ENCODE data around the gene ZNF609.

ZNF609 gene

GRCh38 chr15:64507293-64507802 lies 47.0 kb downstream of the ZNF609 start:
- peak; percentile 60 for DNase-seq

GRCh38 chr15:64507845-64508244 lies 47.5 kb downstream of the ZNF609 start:
- no peak for DNase-seq

- no peak for DNase-seq
Observed at GRCh38 chr15:64513823-64514222, 53.4 kb downstream of the ZNF609 start.

- no peak for DNase-seq
Observed at GRCh38 chr15:64515196-64515595, 54.8 kb downstream of the ZNF609 start.

- DNase-seq: no peak
Observed at GRCh38 chr15:64515825-64516224, 55.4 kb downstream of the ZNF609 start.

GRCh38 chr15:64519897-64520296 lies 59.5 kb downstream of the ZNF609 start:
- DNase-seq: no peak

GRCh38 chr15:64521201-64521600 lies 60.8 kb downstream of the ZNF609 start:
- DNase-seq: no peak

- DNase-seq: no peak
Observed at GRCh38 chr15:64521726-64522164, 61.4 kb downstream of the ZNF609 start.

GRCh38 chr15:64522226-64522823 lies 61.9 kb downstream of the ZNF609 start:
- DNase-seq: no peak

GRCh38 chr15:64523240-64523639 lies 62.9 kb downstream of the ZNF609 start:
- no peak for DNase-seq

- no peak for DNase-seq
Observed at GRCh38 chr15:64524778-64525177, 64.4 kb downstream of the ZNF609 start.

- no peak for DNase-seq
Observed at GRCh38 chr15:64525828-64526530, 65.6 kb downstream of the ZNF609 start.

- no peak for DNase-seq
Observed at GRCh38 chr15:64527263-64527984, 67.0 kb downstream of the ZNF609 start.

- no peak for DNase-seq
Observed at GRCh38 chr15:64528871-64529270, 68.5 kb downstream of the ZNF609 start.

- no peak for DNase-seq
Observed at GRCh38 chr15:64530472-64530871, 70.1 kb downstream of the ZNF609 start.

- DNase-seq: no peak
Observed at GRCh38 chr15:64530918-64531317, 70.5 kb downstream of the ZNF609 start.

GRCh38 chr15:64532521-64533315 lies 72.3 kb downstream of the ZNF609 start:
- DNase-seq: peak; percentile 58

GRCh38 chr15:64535460-64536243 lies 75.3 kb downstream of the ZNF609 start:
- no peak for DNase-seq

GRCh38 chr15:64536244-64536836 lies 76.0 kb downstream of the ZNF609 start:
- DNase-seq: peak; percentile 22

- DNase-seq: no peak
Observed at GRCh38 chr15:64542091-64542490, 81.7 kb downstream of the ZNF609 start.

- no peak for DNase-seq
Observed at GRCh38 chr15:64544450-64544849, 84.1 kb downstream of the ZNF609 start.

GRCh38 chr15:64547275-64547674 lies 86.9 kb downstream of the ZNF609 start:
- DNase-seq: no peak
